SU-DHL-6 (cell line): ENCODE results near the gene HK2.

ENCODE experiments used
- H2AFZ ChIP-seq: fragments of 200-600 bp; sonication (generic); 2 replicates; pipeline ENCODE4 v1.6.1; 2014; ENCODE audit warnings: low read depth, mild to moderate bottlenecking, moderate library complexity, mixed read lengths, antibody characterized with exemption, low read length; ENCODE audit not compliant: severe bottlenecking
- H3F3A ChIP-seq: fragments of 200-600 bp; shearing (Covaris generic); 2 replicates; pipeline ENCODE4 v1.6.0; 2016; ENCODE audit warnings: antibody characterized with exemption, mild to moderate bottlenecking; ENCODE audit not compliant: insufficient read depth
- H3K27ac ChIP-seq: fragments of 200-600 bp; sonication (generic); 2 replicates; pipeline ENCODE4 v1.5.1; 2016; ENCODE audit warnings: low read depth, mild to moderate bottlenecking, low read length, moderate library complexity, mixed read lengths
- H3K27me3 ChIP-seq: fragments of 200-600 bp; sonication (generic), shearing (Covaris generic); 2 replicates; pipeline ENCODE4 v1.6.0; 2014; ENCODE audit warnings: mild to moderate bottlenecking, low read length
- H3K36me3 ChIP-seq: fragments of 200-600 bp; sonication (generic); 2 replicates; pipeline ENCODE4 v1.6.1; 2014; ENCODE audit warnings: mild to moderate bottlenecking, low read length, mixed read lengths
- H3K4me2 ChIP-seq: fragments of 300-600, 200-600 bp; shearing (Covaris generic), sonication (generic); 2 replicates; pipeline ENCODE4 v1.6.0; 2014; ENCODE audit warnings: low read length, low read depth, mild to moderate bottlenecking; ENCODE audit not compliant: poor library complexity, severe bottlenecking
- H3K4me3 ChIP-seq: fragments of 200-600 bp; sonication (generic); 2 replicates; pipeline ENCODE4 v1.5.1; 2014; ENCODE audit warnings: antibody characterized with exemption, low read length, mild to moderate bottlenecking, mixed read lengths; ENCODE audit not compliant: insufficient read depth, poor library complexity, severe bottlenecking
- H3K79me2 ChIP-seq: fragments of 200-600 bp; sonication (generic); 2 replicates; pipeline ENCODE4 v1.6.1; 2014; ENCODE audit warnings: mild to moderate bottlenecking, low read length, moderate library complexity; ENCODE audit not compliant: insufficient read depth
- H3K9ac ChIP-seq: fragments of 200-600 bp; sonication (generic); 2 replicates; pipeline ENCODE4 v1.7.0; 2014; ENCODE audit warnings: mild to moderate bottlenecking, low read length
- H3K9me2 ChIP-seq: fragments of 200-600 bp; sonication (generic); replicated peaks from 2 replicates; pipeline ENCODE4 v1.6.1; 2014; ENCODE audit warnings: low read length; ENCODE audit not compliant: insufficient read depth
- H3K9me3 ChIP-seq: fragments of 200-600 bp; sonication (generic); 2 replicates; pipeline ENCODE4 v1.6.1; 2014; ENCODE audit warnings: low read length, mixed read lengths; ENCODE audit not compliant: insufficient read depth
- H4K20me1 ChIP-seq: fragments of 200-600 bp; sonication (generic); 2 replicates; pipeline ENCODE4 v1.6.1; 2014; ENCODE audit warnings: low read depth, mild to moderate bottlenecking, antibody characterized with exemption, low read length, moderate library complexity, mixed read lengths
- CTCF ChIP-seq: fragments of 200-600 bp; sonication (generic); IDR thresholded peaks from one replicate; pipeline ENCODE4 v1.5.1; 2017; ENCODE audit warnings: antibody characterized with exemption, mild to moderate bottlenecking, low read length, moderate library complexity; ENCODE audit not compliant: insufficient read depth, poor library complexity, severe bottlenecking
- EZH2phosphoT487 ChIP-seq: fragments of 200-600 bp; sonication (generic), shearing (Covaris generic); conservative IDR thresholded peaks from 2 replicates; pipeline ENCODE4 v1.6.1; 2018; ENCODE audit warnings: mild to moderate bottlenecking, antibody characterized with exemption, low read length, moderate library complexity, mixed read lengths

The HK2 gene

GRCh38 chr2:74917702-74918619, 84.0 kb downstream of the HK2 start:
- H3K9ac ChIP-seq, result no peak overlapping the region
- no peaks in the 10 kb centered on the region for H3K27me3 ChIP-seq
- H3K4me3 ChIP-seq, result no peak overlapping the region
- no peaks in the 10 kb centered on the region for H4K20me1 ChIP-seq
- H2AFZ ChIP-seq, result no peak overlapping the region
- H3K79me2 ChIP-seq, result no peaks in the 10 kb centered on the region
- TF ChIP-seq CTCF, result no peak
- no peak for TF ChIP-seq EZH2phosphoT487
- no peak overlapping the region for H3K27ac ChIP-seq
- H3K36me3 ChIP-seq, result no peaks in the 10 kb centered on the region
- H3K9me3 ChIP-seq, result no peaks in the 10 kb centered on the region
- no peaks in the 10 kb centered on the region for H3F3A ChIP-seq
- H3K9me2 ChIP-seq, result no peaks in the 10 kb centered on the region
- no peak overlapping the region for H3K4me2 ChIP-seq

- peak overlapping the region; percentile 41 for H3K4me2 ChIP-seq
- H3K9me3 ChIP-seq, result no peaks in the 10 kb centered on the region
- TF ChIP-seq EZH2phosphoT487 (no peak), CTCF (peak; percentile 66)
- no peak overlapping the region for H2AFZ ChIP-seq
- H3K79me2 ChIP-seq, result no peaks in the 10 kb centered on the region
- H3K4me3 ChIP-seq, result peak overlapping the region; percentile 22
- no peaks in the 10 kb centered on the region for H3K36me3 ChIP-seq
- no peak overlapping the region for H3K9ac ChIP-seq
- no peaks in the 10 kb centered on the region for H4K20me1 ChIP-seq
- H3F3A ChIP-seq, result no peaks in the 10 kb centered on the region
- no peaks in the 10 kb centered on the region for H3K27me3 ChIP-seq
- no peak overlapping the region for H3K27ac ChIP-seq
- no peaks in the 10 kb centered on the region for H3K9me2 ChIP-seq
Observed at GRCh38 chr2:74919827-74920226, 85.9 kb downstream of the HK2 start.

- no peak overlapping the region for H3K4me2 ChIP-seq
- H3K27ac ChIP-seq, result no peak overlapping the region
- no peaks in the 10 kb centered on the region for H3K27me3 ChIP-seq
- H4K20me1 ChIP-seq, result no peaks in the 10 kb centered on the region
- no peak overlapping the region for H3K4me3 ChIP-seq
- no peak for TF ChIP-seq EZH2phosphoT487
- no peaks in the 10 kb centered on the region for H3K79me2 ChIP-seq
- no peaks in the 10 kb centered on the region for H3K9me2 ChIP-seq
- no peaks in the 10 kb centered on the region for H3K36me3 ChIP-seq
- H2AFZ ChIP-seq, result no peak overlapping the region
- H3K9me3 ChIP-seq, result no peaks in the 10 kb centered on the region
- no peak overlapping the region for H3K9ac ChIP-seq
- no peaks in the 10 kb centered on the region for H3F3A ChIP-seq
Observed at GRCh38 chr2:74921236-74921736, 87.4 kb downstream of the HK2 start.
